Measurements from ENCODE around the gene GOSR2. TPM values are rescaled to one million over a fixed set of nuclear protein-coding genes. Genes with fewer than 3 reads are reported as not detected.

Gene GOSR2
- total and polyA plus RNA-seq, 2 of the 4 experiments (the other 2 are of a cell fraction) = 63.4 to 75.6 TPM

GRCh38 chr17:46875849-46876352 lies 47.1 kb upstream of the GOSR2 start:
- Histone ChIP-seq H4K20me1 (ENCODE audit: insufficient read depth, low read length) (no peaks in the 10 kb centered on the region), H3K27ac (ENCODE audit: insufficient read depth, low read length) (no peak overlapping the region), H3K9me3 (ENCODE audit: control insufficient read depth, insufficient read depth, low read length) (no peaks in the 10 kb centered on the region), H3K4me1 (ENCODE audit: control insufficient read depth, insufficient read depth, low read length) (no peaks in the 10 kb centered on the region), H4K5ac (ENCODE audit: low read depth, low read length) (no peak overlapping the region), H3K14ac (replicated peaks; ENCODE audit: low read depth, low read length) (no peak overlapping the region), H3K9ac (ENCODE audit: low read depth, low read length) (no peak overlapping the region), H2BK5ac (ENCODE audit: low read depth, low read length, poor library complexity, severe bottlenecking) (no peak overlapping the region), H3K27me3 (ENCODE audit: control insufficient read depth, insufficient read depth, low read length) (peaks cover 39% of the 10 kb centered on the region), H3K4ac (ENCODE audit: low read depth, low read length) (no peak overlapping the region), H3K4me3 (ENCODE audit: insufficient read depth, low read depth, low read length) (no peak overlapping the region), H3K4me2 (ENCODE audit: low read depth, low read length) (no peak overlapping the region), H3K36me3 (ENCODE audit: control insufficient read depth, insufficient read depth, low read length) (no peaks in the 10 kb centered on the region), H2BK20ac (ENCODE audit: low read depth, low read length) (no peak overlapping the region), H2AK9ac (replicated peaks; ENCODE audit: low read depth, low read length, poor library complexity) (no peak overlapping the region), H2BK120ac (ENCODE audit: low read depth, low read length) (no peak overlapping the region), H4K8ac (ENCODE audit: low read depth in 2 of 2, low read length in 2 of 2) (no peak overlapping the region), H3K23ac (ENCODE audit: low read depth, low read length) (no peak overlapping the region), H2BK15ac (ENCODE audit: low read depth, low read length) (no peak overlapping the region), H3K56ac (ENCODE audit: extremely low read depth, insufficient read depth, low read length) (no peak overlapping the region), H3K9me1 (ENCODE audit: insufficient read depth, low read length) (no peaks in the 10 kb centered on the region), H3K18ac (ENCODE audit: low read depth, low read length) (no peak overlapping the region), H2AK5ac (ENCODE audit: low read depth, low read length) (no peak overlapping the region), H4K91ac (ENCODE audit: insufficient read depth, low read depth, low read length) (no peak overlapping the region), H3K79me1 (ENCODE audit: low read depth in 1 of 2, low read length in 2 of 2) (no peaks in the 10 kb centered on the region), H2AFZ (replicated peaks; ENCODE audit: low read length, poor library complexity) (no peak overlapping the region)
- no TSS peak for BruUV-seq (replicated peaks)
- no peak for TF ChIP-seq ELK1 (IDR thresholded peaks at IDR 0.05; ENCODE audit: borderline replicate concordance, low read depth, low read length)
- DNase-seq = no peak
- in situ Hi-C loops (cut with MboI; ENCODE audit: low sequenced_read_pairs) = no loop called here
- ATAC-seq (ENCODE audit: low read depth) = no peak
- 67% methylated on average over 4 of the region's 13 CpGs; no CpG with 5 or more reads in 1 of the 2 experiments for WGBS, 2 experiments (ENCODE audit: extremely low coverage in 2 of 2, insufficient read length in 1 of 2)
- CTCF ChIA-PET = no interaction called here
- dilution Hi-C loops (cut with HindIII; ENCODE audit: low sequenced_read_pairs, unreplicated experiment) = no loop called here
- POLR2A ChIA-PET (ENCODE audit: unreplicated experiment) = no interaction called here
- intact Hi-C loops (cut with micrococcal nuclease) = no loop called here
